WTC11 (cell line): ENCODE results near the gene PTGR2. TPM values are rescaled to one million over a fixed set of nuclear protein-coding genes. Genes with fewer than 3 reads are reported as not detected.
A peak's percentile ranks its signal among the peaks of the same experiment; 100 is the strongest.

Experiments used
- ATAC-seq: fragments of 200-7000 bp; cut with Tn5 transposase; 2 replicates; pipeline ENCODE4 v1.10.0; 2021; ENCODE audit warnings: mild to moderate bottlenecking, moderate library complexity
- CTCF ChIA-PET: fragments of 300-600 bp; sonication (Branson Sonifier 250); formaldehyde crosslinking; loops from one replicate; lab custom pipeline; 2021; ENCODE audit warnings: antibody characterized with exemption; lab: Charles Lee
- POLR2A ChIA-PET: fragments of 350-600 bp; sonication (Branson Sonifier 250); formaldehyde crosslinking; loops from one replicate; lab custom pipeline; 2021; ENCODE audit warnings: antibody characterized with exemption; lab: Charles Lee
- DNase-seq: peaks from one replicate; pipeline ENCODE4 v3.0.0; 2021; ENCODE audit warnings: low spot score
- H3K27ac Mint-ChIP-seq: 2 replicates; pipeline ENCODE4 v1.8.0; 2021; ENCODE audit warnings: mixed read lengths
- H3K27me3 Mint-ChIP-seq: 2 replicates; pipeline ENCODE4 v1.8.0; 2021; ENCODE audit warnings: low read depth, mild to moderate bottlenecking, moderate library complexity, mixed read lengths
- H3K36me3 Mint-ChIP-seq: 2 replicates; pipeline ENCODE4 v1.8.0; 2021; ENCODE audit warnings: mixed read lengths
- H3K4me1 Mint-ChIP-seq: 2 replicates; pipeline ENCODE4 v1.8.0; 2022; ENCODE audit warnings: mixed read lengths
- H3K4me3 Mint-ChIP-seq: 2 replicates; pipeline ENCODE4 v1.8.0; 2021; ENCODE audit warnings: mild to moderate bottlenecking, moderate library complexity, mixed read lengths
- H3K9me3 Mint-ChIP-seq: 2 replicates; pipeline ENCODE4 v1.8.0; 2021; ENCODE audit warnings: mixed read lengths
- ARID4B ChIP-seq: sonication (generic); formaldehyde crosslinking; IDR thresholded peaks from 2 replicates; pipeline ENCODE4 v1.8.0; 2023; ENCODE audit warnings: missing genetic modification reagents, mild to moderate bottlenecking, borderline replicate concordance
- ATF6 ChIP-seq: sonication (generic); formaldehyde crosslinking; IDR thresholded peaks from 2 replicates; pipeline ENCODE4 v1.8.1; 2023; ENCODE audit warnings: mild to moderate bottlenecking, missing genetic modification reagents
- CTCF ChIP-seq: fragments of 200-600 bp; IDR thresholded peaks from 2 replicates; pipeline ENCODE4 v1.8.0; 2022; ENCODE audit warnings: antibody characterized with exemption
- E2F4 ChIP-seq: sonication (generic); formaldehyde crosslinking; IDR thresholded peaks from 2 replicates; pipeline ENCODE4 v1.8.1; 2022; ENCODE audit warnings: low read depth, mild to moderate bottlenecking, moderate library complexity, missing genetic modification reagents, borderline replicate concordance
- ELF4 ChIP-seq: sonication (generic); formaldehyde crosslinking; IDR thresholded peaks from 2 replicates; pipeline ENCODE4 v1.8.1; 2022; ENCODE audit warnings: low read depth, mild to moderate bottlenecking, moderate library complexity, missing genetic modification reagents
- EMX1 ChIP-seq: fragments of 250-450 bp; sonication (Bioruptor Pico); IDR thresholded peaks from 2 replicates; pipeline ENCODE4 v1.8.0; 2021; ENCODE audit warnings: mild to moderate bottlenecking
- NFATC4 ChIP-seq: fragments of 250-450 bp; sonication (Bioruptor Pico); IDR thresholded peaks from 2 replicates; pipeline ENCODE4 v1.9.0; 2021; ENCODE audit warnings: mild to moderate bottlenecking
- NR1H2 ChIP-seq: sonication (generic); formaldehyde crosslinking; IDR thresholded peaks from 2 replicates; pipeline ENCODE4 v1.9.0; 2021; ENCODE audit warnings: mild to moderate bottlenecking, moderate library complexity, missing genetic modification reagents
- ZBTB21 ChIP-seq: sonication (generic); formaldehyde crosslinking; IDR thresholded peaks from 2 replicates; pipeline ENCODE4 v1.8.1; 2023; ENCODE audit warnings: mild to moderate bottlenecking, missing genetic modification reagents, borderline replicate concordance
- ZNF219 ChIP-seq: sonication (generic); formaldehyde crosslinking; IDR thresholded peaks from 2 replicates; pipeline ENCODE4 v1.8.0; 2023; ENCODE audit warnings: missing genetic modification reagents, mild to moderate bottlenecking, borderline replicate concordance
- ZNF232 ChIP-seq: sonication (generic); formaldehyde crosslinking; IDR thresholded peaks from 2 replicates; pipeline ENCODE4 v1.8.0; 2022; ENCODE audit warnings: mild to moderate bottlenecking, missing genetic modification reagents
- ZNF425 ChIP-seq: fragments of 250-450 bp; sonication (Bioruptor Pico); conservative IDR thresholded peaks from 2 replicates; pipeline ENCODE4 v1.9.0; 2021; ENCODE audit warnings: mild to moderate bottlenecking
- total RNA-seq: library from RNA; stranded (reverse); gene quantifications from 3 replicates; pipeline ENCODE4 v1.2.3, GENCODE V29; 2021
- TF ChIP-seq, protein P1 (sequence below): sonication (generic); formaldehyde crosslinking; conservative IDR thresholded peaks from 2 replicates; pipeline ENCODE4 v1.8.1; 2023; ENCODE audit warnings: mild to moderate bottlenecking, low read depth, missing genetic modification reagents, moderate library complexity
- TF ChIP-seq, protein P2 (sequence below): sonication (generic); formaldehyde crosslinking; IDR thresholded peaks from 2 replicates; pipeline ENCODE4 v1.8.1; 2023; ENCODE audit warnings: mild to moderate bottlenecking, missing genetic modification reagents, moderate library complexity

The PTGR2 gene
- total RNA-seq, 1 experiment from 2014 or later = 20.7 TPM

DNA sequence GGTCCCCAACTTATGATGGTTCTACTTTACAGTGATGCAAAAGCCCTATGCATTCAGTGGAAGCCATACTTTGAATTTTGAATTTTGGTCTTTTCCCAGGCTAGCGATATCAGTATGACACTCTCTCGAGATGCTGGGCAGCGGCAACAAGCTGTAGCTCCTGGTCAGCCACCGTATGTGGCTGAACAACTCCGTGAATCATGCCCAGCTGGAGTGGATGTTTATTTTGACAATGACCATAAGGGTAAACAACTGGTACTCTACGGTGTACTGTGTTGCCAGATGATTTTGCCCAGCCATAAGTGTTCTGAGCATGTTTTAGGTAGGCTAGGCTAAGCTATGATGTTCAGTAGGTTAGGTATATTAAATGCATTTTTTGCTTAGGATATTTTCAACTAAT is 26.8 kb downstream of the PTGR2 start (continued):
- TF ChIP-seq CTCF (no peak), NFATC4 (CRISPR knock-in tag) (no peak), E2F4 (CRISPR knock-in tag) (no peak), ARID4B (no peak)
- TF ChIP-seq, protein P1, sequence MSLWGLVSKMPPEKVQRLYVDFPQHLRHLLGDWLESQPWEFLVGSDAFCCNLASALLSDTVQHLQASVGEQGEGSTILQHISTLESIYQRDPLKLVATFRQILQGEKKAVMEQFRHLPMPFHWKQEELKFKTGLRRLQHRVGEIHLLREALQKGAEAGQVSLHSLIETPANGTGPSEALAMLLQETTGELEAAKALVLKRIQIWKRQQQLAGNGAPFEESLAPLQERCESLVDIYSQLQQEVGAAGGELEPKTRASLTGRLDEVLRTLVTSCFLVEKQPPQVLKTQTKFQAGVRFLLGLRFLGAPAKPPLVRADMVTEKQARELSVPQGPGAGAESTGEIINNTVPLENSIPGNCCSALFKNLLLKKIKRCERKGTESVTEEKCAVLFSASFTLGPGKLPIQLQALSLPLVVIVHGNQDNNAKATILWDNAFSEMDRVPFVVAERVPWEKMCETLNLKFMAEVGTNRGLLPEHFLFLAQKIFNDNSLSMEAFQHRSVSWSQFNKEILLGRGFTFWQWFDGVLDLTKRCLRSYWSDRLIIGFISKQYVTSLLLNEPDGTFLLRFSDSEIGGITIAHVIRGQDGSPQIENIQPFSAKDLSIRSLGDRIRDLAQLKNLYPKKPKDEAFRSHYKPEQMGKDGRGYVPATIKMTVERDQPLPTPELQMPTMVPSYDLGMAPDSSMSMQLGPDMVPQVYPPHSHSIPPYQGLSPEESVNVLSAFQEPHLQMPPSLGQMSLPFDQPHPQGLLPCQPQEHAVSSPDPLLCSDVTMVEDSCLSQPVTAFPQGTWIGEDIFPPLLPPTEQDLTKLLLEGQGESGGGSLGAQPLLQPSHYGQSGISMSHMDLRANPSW (CRISPR knock-in tag) = no peak

DNA sequence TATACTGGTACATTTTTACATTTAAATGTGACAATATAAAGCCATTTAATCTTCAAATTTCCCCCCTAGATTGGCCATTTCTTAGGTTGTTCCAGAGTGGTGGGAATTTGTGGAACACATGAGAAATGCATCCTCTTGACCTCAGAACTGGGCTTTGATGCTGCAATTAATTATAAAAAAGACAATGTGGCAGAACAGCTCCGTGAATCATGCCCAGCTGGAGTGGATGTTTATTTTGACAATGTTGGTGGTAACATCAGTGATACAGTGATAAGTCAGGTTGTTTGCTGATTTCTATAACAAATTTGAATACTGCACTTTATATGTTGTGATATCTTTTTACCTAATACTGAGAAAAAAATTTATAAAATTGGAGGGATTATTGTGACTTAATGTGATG is 27.4 kb downstream of the PTGR2 start:
- ChIA-PET CTCF (interaction anchor here (1.6 kb wide), 1 partner anchor 150 kb away, joined by 6 read pairs; no protein-coding TSS in a partner anchor), POLR2A (no interaction called here)

DNA sequence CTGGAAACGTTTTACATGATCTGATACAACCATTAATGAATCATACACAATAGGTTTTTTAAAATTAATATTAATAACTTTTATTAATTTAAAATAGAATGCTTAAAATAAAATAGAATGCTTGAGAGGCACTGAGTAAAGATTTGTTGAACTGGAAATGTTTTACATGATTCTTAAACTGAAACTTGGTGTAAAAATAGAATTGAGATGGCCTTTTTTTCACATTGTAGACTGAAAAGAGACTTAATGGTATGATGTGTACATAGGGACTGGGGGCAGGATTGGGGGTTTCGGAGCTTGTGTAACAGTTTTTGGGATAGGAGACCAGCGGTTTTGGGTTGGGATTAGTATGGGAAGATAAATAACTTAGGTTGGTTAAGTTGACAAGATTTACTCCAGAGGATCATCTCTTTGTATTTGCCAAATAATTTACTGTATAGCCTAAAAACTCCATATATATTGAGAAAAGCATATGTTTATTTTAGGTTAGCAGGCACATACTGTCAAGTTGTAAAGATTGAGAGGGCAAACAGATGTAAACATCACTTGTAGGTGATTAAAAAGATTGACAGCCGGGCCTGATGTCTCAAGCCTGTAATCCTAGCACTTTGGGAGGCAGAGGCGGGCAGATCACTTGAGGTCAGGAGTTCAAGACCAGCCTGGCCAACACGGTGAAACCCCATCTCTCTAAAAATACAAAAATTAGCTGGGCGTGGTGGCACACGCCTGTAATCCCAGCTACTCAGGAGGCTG is 33.0 kb downstream of the PTGR2 start:
- ChIA-PET POLR2A (no interaction called here), CTCF (no interaction called here)
- H3K36me3 Mint-ChIP-seq = peaks cover 7% of the 10 kb centered on the region
- peak overlapping the region; percentile 68 for H3K27ac Mint-ChIP-seq
- no peaks in the 10 kb centered on the region for H3K27me3 Mint-ChIP-seq
- no peaks in the 10 kb centered on the region for H3K9me3 Mint-ChIP-seq
- H3K4me3 Mint-ChIP-seq = peak overlapping the region; percentile 88; the same call in 1 of the 2 replicates
- peaks cover 20% of the 10 kb centered on the region for H3K4me1 Mint-ChIP-seq
- ATAC-seq = no peak
- no peak for DNase-seq
- no peak for TF ChIP-seq NR1H2 (CRISPR knock-in tag)
- no peak for TF ChIP-seq ZBTB21
- no peak for TF ChIP-seq EMX1 (CRISPR knock-in tag)
- TF ChIP-seq ZNF232 (CRISPR knock-in tag) = no peak
- no peak for TF ChIP-seq ZNF425 (CRISPR knock-in tag)
- no peak for TF ChIP-seq ZNF219 (CRISPR knock-in tag)
- TF ChIP-seq E2F4 (CRISPR knock-in tag) = no peak
- TF ChIP-seq ATF6 (CRISPR knock-in tag) = no peak
- TF ChIP-seq ELF4 = no peak

More for the DNA sequence above, 27.4 kb downstream of the PTGR2 start:
- no peaks in the 10 kb centered on the region for H3K27me3 Mint-ChIP-seq
- TF ChIP-seq, protein P2, sequence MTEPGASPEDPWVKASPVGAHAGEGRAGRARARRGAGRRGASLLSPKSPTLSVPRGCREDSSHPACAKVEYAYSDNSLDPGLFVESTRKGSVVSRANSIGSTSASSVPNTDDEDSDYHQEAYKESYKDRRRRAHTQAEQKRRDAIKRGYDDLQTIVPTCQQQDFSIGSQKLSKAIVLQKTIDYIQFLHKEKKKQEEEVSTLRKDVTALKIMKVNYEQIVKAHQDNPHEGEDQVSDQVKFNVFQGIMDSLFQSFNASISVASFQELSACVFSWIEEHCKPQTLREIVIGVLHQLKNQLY (CRISPR knock-in tag) = no peak
- DNase-seq (no peak), ATAC-seq (no peak)
- H3K36me3 Mint-ChIP-seq = peaks cover 13% of the 10 kb centered on the region
- H3K9me3 Mint-ChIP-seq = no peaks in the 10 kb centered on the region
- H3K4me1 Mint-ChIP-seq = no peaks in the 10 kb centered on the region
- H3K27ac Mint-ChIP-seq = no peak overlapping the region
- no peak overlapping the region for H3K4me3 Mint-ChIP-seq
